Vagina (tissue), 2 donors: ENCODE measurements around the gene SLC10A3.

Experiments used
- POLR2AphosphoS5 ChIP-seq, 2 donors: sonication (generic); formaldehyde crosslinking; IDR thresholded peaks; one replicate each; pipeline ENCODE4 v1.9.0; 2017; ENCODE audit warnings: antibody characterized with exemption in 2 of 2, mild to moderate bottlenecking in 2 of 2, low read depth in 1 of 2; ENCODE audit not compliant: insufficient read depth in 1 of 2
- TF ChIP-seq, protein P1 (sequence below), 3 experiments: fragments of 450-650 bp in 2 of 3; fragments of 200-600 bp in 1 of 3; sonication (generic) in 1 of 3; IDR thresholded peaks; one replicate each; pipeline ENCODE4 v1.5.1; 2017 to 2019; ENCODE audit warnings: antibody characterized with exemption in 3 of 3, mild to moderate bottlenecking in 2 of 3, moderate library complexity in 2 of 3

DNA sequence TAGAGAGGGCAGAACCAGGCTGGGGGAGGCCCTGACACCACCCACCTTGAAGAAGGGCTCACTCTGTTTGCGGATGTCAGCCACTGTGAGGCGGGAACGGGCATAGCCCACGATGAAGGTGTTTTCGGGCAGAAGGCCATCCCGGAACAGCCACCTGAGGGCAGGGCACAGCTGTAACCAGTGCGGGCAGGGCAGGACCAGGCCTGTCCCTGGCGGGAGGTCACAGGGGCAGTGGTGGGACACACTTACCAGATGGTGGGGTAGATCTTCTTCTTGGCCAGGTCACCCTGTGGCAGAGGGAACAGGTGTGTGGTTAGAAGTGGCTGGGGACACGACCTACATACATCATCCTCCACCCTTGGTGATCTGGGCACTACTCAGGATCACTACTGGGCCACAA is 45.5 kb upstream of the SLC10A3 start:
- TF ChIP-seq, protein P1, sequence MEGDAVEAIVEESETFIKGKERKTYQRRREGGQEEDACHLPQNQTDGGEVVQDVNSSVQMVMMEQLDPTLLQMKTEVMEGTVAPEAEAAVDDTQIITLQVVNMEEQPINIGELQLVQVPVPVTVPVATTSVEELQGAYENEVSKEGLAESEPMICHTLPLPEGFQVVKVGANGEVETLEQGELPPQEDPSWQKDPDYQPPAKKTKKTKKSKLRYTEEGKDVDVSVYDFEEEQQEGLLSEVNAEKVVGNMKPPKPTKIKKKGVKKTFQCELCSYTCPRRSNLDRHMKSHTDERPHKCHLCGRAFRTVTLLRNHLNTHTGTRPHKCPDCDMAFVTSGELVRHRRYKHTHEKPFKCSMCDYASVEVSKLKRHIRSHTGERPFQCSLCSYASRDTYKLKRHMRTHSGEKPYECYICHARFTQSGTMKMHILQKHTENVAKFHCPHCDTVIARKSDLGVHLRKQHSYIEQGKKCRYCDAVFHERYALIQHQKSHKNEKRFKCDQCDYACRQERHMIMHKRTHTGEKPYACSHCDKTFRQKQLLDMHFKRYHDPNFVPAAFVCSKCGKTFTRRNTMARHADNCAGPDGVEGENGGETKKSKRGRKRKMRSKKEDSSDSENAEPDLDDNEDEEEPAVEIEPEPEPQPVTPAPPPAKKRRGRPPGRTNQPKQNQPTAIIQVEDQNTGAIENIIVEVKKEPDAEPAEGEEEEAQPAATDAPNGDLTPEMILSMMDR (IDR thresholded peaks at IDR 0.05), result no peak
- no peak for TF ChIP-seq POLR2AphosphoS5 (IDR thresholded peaks at IDR 0.05; ENCODE audit: insufficient read depth in 1 of 2, low read depth in 1 of 2)
